ENCODE results near the gene RSPH6A.
A peak's percentile ranks its signal among the peaks of the same experiment; 100 is the strongest.

RSPH6A gene

DNA sequence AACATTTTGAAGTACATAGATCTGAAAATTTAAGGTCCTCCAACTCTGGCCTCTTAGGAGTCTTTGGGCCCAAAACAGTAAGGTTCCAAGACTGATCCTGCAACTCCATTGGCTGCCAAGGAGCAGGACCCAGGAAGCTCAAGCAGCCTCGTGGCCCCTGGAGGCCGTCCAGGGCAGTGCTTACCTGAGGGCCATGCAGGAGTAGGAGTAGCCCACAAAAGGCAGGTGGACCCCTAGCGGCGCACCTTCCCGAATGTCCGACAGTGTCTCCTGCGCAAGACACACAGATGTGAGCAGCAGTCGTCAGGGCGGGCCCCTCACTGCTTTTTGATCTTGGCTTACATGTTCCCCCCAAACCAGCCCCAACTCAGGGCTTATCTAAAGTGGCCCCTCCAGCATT, 40.3 kb downstream of the RSPH6A start:
- no peak for TF ChIP-seq CTCF (IDR thresholded peaks at IDR 0.05)

- no peak for TF ChIP-seq CTCF (IDR thresholded peaks at IDR 0.05)
Measured at GRCh38 chr19:45773384-45773783, 41.7 kb downstream of the RSPH6A start.

DNA sequence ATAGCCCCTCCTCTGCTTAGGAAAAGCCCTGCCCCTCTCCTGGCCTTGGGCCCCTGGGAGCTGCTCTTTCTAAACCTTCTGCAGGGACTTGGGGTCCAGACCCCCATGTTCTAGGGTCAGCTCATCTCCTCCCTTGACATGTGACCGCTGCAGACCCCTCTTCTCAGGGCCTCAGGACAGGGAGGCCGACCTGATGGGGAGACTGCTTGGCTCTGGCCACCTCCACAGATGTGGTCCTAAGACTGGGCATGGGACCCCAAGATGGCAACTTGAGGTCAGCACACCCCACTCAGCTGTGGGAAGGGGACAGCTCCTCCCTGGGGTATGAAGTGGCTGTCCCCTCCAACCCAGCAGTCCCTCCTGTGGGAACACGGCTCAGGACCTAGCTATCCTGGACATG, 42.2 kb downstream of the RSPH6A start:
- no peak for TF ChIP-seq CTCF (IDR thresholded peaks at IDR 0.05)

GRCh38 chr19:45772130-45772840, 42.8 kb downstream of the RSPH6A start:
- no peak for TF ChIP-seq CTCF (IDR thresholded peaks at IDR 0.05)

DNA sequence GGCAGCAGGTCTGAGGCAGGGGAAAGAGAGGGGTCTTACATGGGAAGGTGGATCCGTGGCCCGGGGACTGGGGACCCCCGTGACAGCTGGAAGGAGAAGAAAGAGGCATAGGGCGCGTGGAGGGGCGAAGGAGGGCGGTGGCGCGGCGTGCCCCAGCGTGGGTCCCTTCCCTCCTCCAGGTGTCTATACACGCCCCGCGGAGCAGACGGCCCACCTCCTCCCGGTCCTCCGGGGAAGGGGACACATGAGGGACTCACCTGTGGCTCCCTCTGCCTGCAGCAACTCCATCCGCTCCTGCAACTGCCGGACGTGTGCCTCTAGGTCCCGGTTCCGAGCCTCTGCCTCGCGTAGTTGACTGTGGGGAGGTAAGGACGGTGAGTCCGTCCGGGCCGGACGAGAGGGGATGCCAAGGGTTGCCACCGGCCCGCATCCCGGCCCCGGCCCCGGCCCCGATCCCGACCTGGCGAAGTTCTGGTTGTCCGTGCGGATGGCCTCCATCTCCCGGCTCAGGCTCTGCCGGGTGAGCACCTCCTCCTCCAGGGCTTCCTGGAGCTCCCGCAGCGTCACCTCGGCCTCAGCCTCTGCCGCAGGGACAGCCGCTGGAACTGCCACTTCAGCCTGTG, 43.7 kb downstream of the RSPH6A start:
- no peak for TF ChIP-seq CTCF (IDR thresholded peaks at IDR 0.05)

DNA sequence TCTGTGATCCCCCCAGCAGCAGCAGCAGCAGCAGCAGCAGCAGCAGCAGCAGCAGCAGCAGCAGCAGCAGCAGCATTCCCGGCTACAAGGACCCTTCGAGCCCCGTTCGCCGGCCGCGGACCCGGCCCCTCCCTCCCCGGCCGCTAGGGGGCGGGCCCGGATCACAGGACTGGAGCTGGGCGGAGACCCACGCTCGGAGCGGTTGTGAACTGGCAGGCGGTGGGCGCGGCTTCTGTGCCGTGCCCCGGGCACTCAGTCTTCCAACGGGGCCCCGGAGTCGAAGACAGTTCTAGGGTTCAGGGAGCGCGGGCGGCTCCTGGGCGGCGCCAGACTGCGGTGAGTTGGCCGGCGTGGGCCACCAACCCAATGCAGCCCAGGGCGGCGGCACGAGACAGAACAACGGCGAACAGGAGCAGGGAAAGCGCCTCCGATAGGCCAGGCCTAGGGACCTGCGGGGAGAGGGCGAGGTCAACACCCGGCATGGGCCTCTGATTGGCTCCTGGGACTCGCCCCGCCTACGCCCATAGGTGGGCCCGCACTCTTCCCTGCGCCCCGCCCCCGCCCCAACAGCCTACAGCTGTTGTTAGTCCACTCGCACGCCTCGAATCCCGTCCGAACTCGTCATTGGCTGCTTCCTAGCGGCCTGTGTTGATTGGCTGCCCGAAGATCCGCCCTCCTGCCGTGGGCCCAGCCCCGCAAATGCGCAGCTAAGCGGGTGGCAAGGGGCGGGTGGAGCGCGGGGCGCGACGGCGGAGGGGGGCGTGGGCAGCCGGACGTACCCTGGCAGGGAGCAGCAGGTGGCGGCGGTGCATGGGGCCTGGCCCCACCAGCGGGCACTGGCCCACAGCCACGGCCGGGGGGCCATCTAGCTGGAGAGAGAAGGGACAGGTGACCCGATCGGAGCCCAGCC, 44.7 kb downstream of the RSPH6A start:
- TF ChIP-seq CTCF (IDR thresholded peaks at IDR 0.05), result peak; percentile 56

DNA sequence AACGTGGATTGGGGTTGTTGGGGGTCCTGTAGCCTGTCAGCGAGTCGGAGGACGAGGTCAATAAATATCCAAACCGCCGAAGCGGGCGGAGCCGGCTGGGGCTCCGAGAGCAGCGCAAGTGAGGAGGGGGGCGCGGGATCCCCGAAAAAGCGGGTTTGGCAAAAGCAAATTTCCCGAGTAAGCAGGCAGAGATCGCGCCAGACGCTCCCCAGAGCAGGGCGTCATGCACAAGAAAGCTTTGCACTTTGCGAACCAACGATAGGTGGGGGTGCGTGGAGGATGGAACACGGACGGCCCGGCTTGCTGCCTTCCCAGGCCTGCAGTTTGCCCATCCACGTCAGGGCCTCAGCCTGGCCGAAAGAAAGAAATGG, 45.3 kb downstream of the RSPH6A start:
- TF ChIP-seq CTCF (IDR thresholded peaks at IDR 0.05), result no peak
